HepG2 (cell line): ENCODE data around the gene SLC25A45. TPM values are rescaled to one million over a fixed set of nuclear protein-coding genes. Genes with fewer than 3 reads are reported as not detected.

Source experiments
- FOXO4 ChIP-seq: sonication (generic); formaldehyde crosslinking; conservative IDR thresholded peaks from 2 replicates; pipeline ENCODE4 v1.8.1; 2023; ENCODE audit warnings: missing genetic modification reagents
- MAF1 ChIP-seq: sonication (generic); formaldehyde crosslinking; IDR thresholded peaks from 2 replicates; pipeline ENCODE4 v1.5.0; 2020; ENCODE audit warnings: missing genetic modification reagents, borderline replicate concordance
- MNT ChIP-seq: fragments of 450-650 bp; IDR thresholded peaks from 2 replicates; pipeline ENCODE4 v1.6.1; 2016
- RBM22 ChIP-seq: fragments of 200-400 bp; formaldehyde crosslinking; optimal IDR thresholded peaks from 2 replicates; pipeline ENCODE3; 2017; ENCODE audit warnings: mild to moderate bottlenecking, low read length, moderate library complexity
- TMF1 ChIP-seq: sonication (generic); formaldehyde crosslinking; IDR thresholded peaks from 2 replicates; pipeline ENCODE4 v1.8.1; 2022; ENCODE audit warnings: low read depth, missing genetic modification reagents
- ZNF318 ChIP-seq: sonication (generic); formaldehyde crosslinking; IDR thresholded peaks from 2 replicates; pipeline ENCODE4 v1.4.0; 2020; ENCODE audit warnings: mild to moderate bottlenecking, missing genetic modification reagents
- ZNF446 ChIP-seq: sonication (generic); formaldehyde crosslinking; IDR thresholded peaks from 2 replicates; pipeline ENCODE4 v1.5.0; 2020; ENCODE audit warnings: mild to moderate bottlenecking, missing genetic modification reagents
- ZNF501 ChIP-seq: sonication (generic); formaldehyde crosslinking; IDR thresholded peaks from 2 replicates; pipeline ENCODE4 v1.5.1; 2020; ENCODE audit warnings: mild to moderate bottlenecking, moderate library complexity, missing genetic modification reagents
- ZNF724P ChIP-seq: sonication (generic); formaldehyde crosslinking; IDR thresholded peaks from 2 replicates; pipeline ENCODE4 v1.8.0; 2022; ENCODE audit warnings: missing genetic modification reagents, borderline replicate concordance
- ZNF790 ChIP-seq: sonication (generic); formaldehyde crosslinking; IDR thresholded peaks from 2 replicates; pipeline ENCODE4 v1.8.0; 2022; ENCODE audit warnings: missing genetic modification reagents, mild to moderate bottlenecking, borderline replicate concordance
- polyA plus RNA-seq, 8 experiments: library from polyadenylated mRNA; depleted of rRNA in 3 of 8; stranded (reverse) in 7 of 8; unstranded in 1 of 8; fragments of >200 nt; fragmentation: Illumina TruSeq in 4 of 8; extraction: Trizol in 4 of 8; gene quantifications; 2 replicates each; pipeline versions ENCODE4 v1.2.1 to v1.2.3, GENCODE V29; 2011 to 2016; ENCODE audit warnings: low read depth in 4 of 8, missing spikeins in 1 of 8, mixed read lengths in 1 of 8; ENCODE audit not compliant: insufficient read depth in 1 of 8
- total RNA-seq, 5 experiments: library from RNA; depleted of rRNA; stranded (reverse); fragments of >200 nt; fragmentation: Illumina TruSeq; extraction: Trizol; gene quantifications; 2 replicates each; pipeline ENCODE4 v1.2.3, GENCODE V29; 2016; ENCODE audit warnings: low read depth in 1 of 5

Gene SLC25A45
- total and polyA plus RNA-seq, 2 of the 13 experiments (the other 11 are each of a cell fraction or from before 2014, with no cell fraction given), result 1.2 to 3.4 TPM

DNA sequence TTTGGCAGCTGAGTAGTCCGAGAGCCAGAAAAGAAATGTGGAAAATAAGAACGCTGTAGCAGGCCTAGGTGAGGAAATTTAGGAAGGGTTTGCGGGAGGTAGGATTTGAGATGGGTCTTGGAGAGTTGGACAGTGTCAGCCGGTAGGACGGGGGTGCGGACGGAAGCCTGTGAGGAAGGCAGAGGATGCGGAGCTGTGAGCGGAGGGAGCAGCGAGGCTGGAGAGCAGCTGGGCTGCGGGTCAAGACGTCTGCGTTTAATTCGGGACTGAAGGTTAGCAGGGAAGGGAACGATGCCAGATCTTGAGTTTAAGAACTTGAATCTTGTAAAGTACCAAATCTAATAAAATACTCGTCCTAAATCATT lies 28.6 kb downstream of the SLC25A45 start (continued):
- no peak for TF ChIP-seq ZNF318 (CRISPR knock-in tag)
- TF ChIP-seq TMF1, result no peak
- TF ChIP-seq MAF1 (CRISPR knock-in tag), result no peak
- 0 out of 2 replicates have a peak, but pooled peaks have one; percentile 62 for TF ChIP-seq FOXO4
- TF ChIP-seq RBM22, result peak; percentile 36
- no peak for TF ChIP-seq ZNF790 (CRISPR knock-in tag)
- TF ChIP-seq MNT, result no peak
- TF ChIP-seq ZNF501 (CRISPR knock-in tag), result peak; percentile 13; the same call in 1 of the 2 replicates
- no peak for TF ChIP-seq ZNF446 (CRISPR knock-in tag)
- no peak for TF ChIP-seq ZNF724P (CRISPR knock-in tag)
- TF ChIP-seq, all 625 proteins: peak for 11
